ENCODE results near the gene TRIM52. TPM values are rescaled to one million over a fixed set of nuclear protein-coding genes. Genes with fewer than 3 reads are reported as not detected.

TRIM52 gene
- total and polyA plus RNA-seq, 9 of the 15 experiments (the other 6 are each of a cell fraction or from before 2014, with no cell fraction given): 3.3 to 21.9 (median 13.5) TPM

- Histone ChIP-seq H3K4me1 (replicated peaks in 1 of 2; ENCODE audit: control insufficient read depth in 2 of 2, insufficient read depth in 2 of 2, low read length in 2 of 2) (peaks cover 21 to 25% of the 10 kb centered on the region in 2 experiments; a peak in 4 of 5 replicates), H3K27ac (ENCODE audit: extremely low read depth, low read depth, low read length) (peak overlapping the region; percentile 99), H3K9me1 (ENCODE audit: control insufficient read depth, insufficient read depth, low read length) (no peaks in the 10 kb centered on the region), H3K9me3 (replicated peaks; ENCODE audit: control insufficient read depth, insufficient read depth, low read depth, low read length) (no peaks in the 10 kb centered on the region), H3K27me3 (ENCODE audit: control insufficient read depth in 2 of 2, insufficient read depth in 2 of 2, low read length in 2 of 2) (no peaks in the 10 kb centered on the region), H3K4me3 (peak overlapping the region; percentile 98), H4K20me1 (replicated peaks; ENCODE audit: control insufficient read depth, insufficient read depth, low read length) (peaks cover 27% of the 10 kb centered on the region), H3K79me2 (ENCODE audit: control insufficient read depth, insufficient read depth, low read length) (peaks cover 75% of the 10 kb centered on the region), H2AFZ (ENCODE audit: low read depth, low read length) (peak overlapping the region; percentile 75), H3K4me2 (ENCODE audit: insufficient read depth, low read length) (peak overlapping the region; percentile 99), H3K9ac (ENCODE audit: insufficient read depth in 1 of 2, low read depth in 2 of 2, low read length in 2 of 2) (peak overlapping the region; percentile 98 to 99), H3K36me3 (ENCODE audit: control insufficient read depth, insufficient read depth, low read length) (peaks cover 39% of the 10 kb centered on the region)
- TF ChIP-seq ZKSCAN1 (IDR thresholded peaks at IDR 0.05; ENCODE audit: low read depth, low read length): no peak
- TF ChIP-seq TRIM25 (IDR thresholded peaks at IDR 0.05; ENCODE audit: borderline replicate concordance): 0 out of 2 replicates have a peak, but pooled peaks have one; percentile 29
- TF ChIP-seq CREB3L1 (IDR thresholded peaks at IDR 0.05; ENCODE audit: borderline replicate concordance, low read depth): no peak
- no peak for TF ChIP-seq RAD21 (CRISPR knock-in tag; conservative IDR thresholded peaks at IDR 0.05 in 1 of 2, IDR thresholded peaks at IDR 0.05 in 1 of 2)
- TF ChIP-seq BRCA1 (IDR thresholded peaks at IDR 0.05): no peak
- 0 out of 2 replicates have a peak, but pooled peaks have one; percentile 90 for TF ChIP-seq BRCA1 (CRISPR knock-in tag; IDR thresholded peaks at IDR 0.05)
- TF ChIP-seq CREB1 (IDR thresholded peaks at IDR 0.05): no peak
- TF ChIP-seq CREB1 (CRISPR knock-in tag; IDR thresholded peaks at IDR 0.05): 0 out of 2 replicates have a peak, but pooled peaks have one; percentile 19
- peak; percentile 44; the same call in 1 of the 2 replicates for TF ChIP-seq CBFA2T3 (IDR thresholded peaks at IDR 0.05)
- peak; percentile 24 for TF ChIP-seq CBFA2T2 (conservative IDR thresholded peaks at IDR 0.05)
- no peak for TF ChIP-seq PCBP1 (IDR thresholded peaks at IDR 0.05; ENCODE audit: low read depth, low read length, poor library complexity, severe bottlenecking)
- TF ChIP-seq ZNF263 (CRISPR knock-in tag; IDR thresholded peaks at IDR 0.05; ENCODE audit: borderline replicate concordance): peak; percentile 86
- TF ChIP-seq OTX1 (CRISPR knock-in tag; IDR thresholded peaks at IDR 0.05): peak; percentile 8; the same call in 1 of the 2 replicates
- peak; percentile 81; the same call in 1 of the 2 replicates for TF ChIP-seq ZSCAN29 (IDR thresholded peaks at IDR 0.05)
- ChIA-PET CTCF (ENCODE audit: low intra/inter-chr PET ratio) (no interaction called here), POLR2A (interaction anchor here (0.6 to 13.0 kb wide), 8 partner anchors 15 to 76 kb away, joined by 3 to 185 read pairs (median 5); partner anchors contain the start of gene RACK1)
- FAIRE-seq: no peak
- intact Hi-C loops (cut with micrococcal nuclease): loop anchor here (5.0 kb wide), 1 partner anchor 73 kb away; no protein-coding TSS in a partner anchor
- no peak for ATAC-seq
- in situ Hi-C loops (cut with MboI): no loop called here
- peak in 1 of 4 experiments; percentile 33 for DNase-seq (ENCODE audit: extremely low read depth in 1 of 4, low spot score in 3 of 4)
- TSS peak; percentile 58 for BruUV-seq (replicated peaks)
- WGBS (ENCODE audit: insufficient coverage, low coverage, missing lambda C conversion rate): 1% methylated on average over 26 of the region's 26 CpGs
Observed at GRCh38 chr5:181259974-181260719, 796 bp downstream of the TRIM52 start.
